Spleen (tissue), 7 donors: ENCODE measurements around the gene CUBN.

ENCODE experiments used
- POLR2A ChIP-seq, 3 donors: fragments of 450-650 bp; IDR thresholded peaks; one replicate each; pipeline ENCODE4 v1.5.1; 2017; ENCODE audit warnings: antibody characterized with exemption in 3 of 3, mild to moderate bottlenecking in 1 of 3
- TF ChIP-seq, protein P1 (sequence below), 11 experiments: fragments of 200-600 bp in 7 of 11; fragments of 450-650 bp in 4 of 11; sonication (generic) in 4 of 11; IDR thresholded peaks in 8 of 11; conservative IDR thresholded peaks in 3 of 11; 1 replicate in 7 of 11; 2 replicates in 4 of 11; pipeline versions ENCODE4 v1.4.0 to v1.8.0; 2016 to 2021; ENCODE audit warnings: antibody characterized with exemption in 11 of 11, inconsistent platforms in 4 of 11, mild to moderate bottlenecking in 1 of 11
- donor health status: DM: no; HTN: no; CAD: no; lungs with moderate emphysema.
- donor health status: DM: no; HTN: no; CAD: no.
- donor health status: DM: no; HTN: no; CAD: no.

DNA sequence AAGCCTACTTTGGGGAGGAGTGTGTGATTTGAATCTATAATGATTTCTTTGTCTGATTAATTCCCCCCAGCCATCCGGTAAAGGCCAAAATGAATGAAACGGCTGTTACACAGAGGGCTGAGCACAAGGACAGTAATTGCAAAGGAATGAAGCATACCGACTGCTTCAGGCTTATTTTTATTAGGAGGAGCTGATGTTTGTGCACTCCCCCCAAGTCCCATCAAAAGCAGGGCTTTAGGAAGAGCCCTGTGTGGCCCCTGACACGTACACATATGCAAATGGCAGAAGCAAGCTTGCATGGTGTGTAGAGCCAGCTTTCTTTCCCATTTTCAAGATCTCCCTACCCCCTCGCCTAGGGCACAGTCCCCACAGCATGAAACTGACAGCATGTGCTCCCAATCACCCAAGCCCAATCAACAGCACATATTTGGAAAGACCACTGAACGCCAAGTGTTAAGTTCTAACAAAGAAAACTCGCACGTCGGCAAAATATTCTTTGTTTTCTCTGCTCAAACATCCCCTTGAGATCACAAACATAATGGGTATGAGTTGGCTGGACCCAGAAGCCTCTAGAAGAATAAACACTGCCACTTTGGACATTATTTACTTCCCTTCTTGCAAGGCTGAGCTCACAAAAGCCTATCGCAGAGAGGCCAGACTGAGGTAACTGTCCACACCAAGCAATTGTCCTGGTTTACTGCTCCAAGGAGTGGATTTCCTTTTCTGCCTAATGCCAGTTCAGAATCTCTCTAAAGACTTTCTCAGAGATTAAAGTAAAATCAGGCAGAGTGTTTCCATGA lies 143.0 kb downstream of the CUBN start:
- TF ChIP-seq POLR2A (IDR thresholded peaks at IDR 0.05): no peak
- TF ChIP-seq, protein P1, sequence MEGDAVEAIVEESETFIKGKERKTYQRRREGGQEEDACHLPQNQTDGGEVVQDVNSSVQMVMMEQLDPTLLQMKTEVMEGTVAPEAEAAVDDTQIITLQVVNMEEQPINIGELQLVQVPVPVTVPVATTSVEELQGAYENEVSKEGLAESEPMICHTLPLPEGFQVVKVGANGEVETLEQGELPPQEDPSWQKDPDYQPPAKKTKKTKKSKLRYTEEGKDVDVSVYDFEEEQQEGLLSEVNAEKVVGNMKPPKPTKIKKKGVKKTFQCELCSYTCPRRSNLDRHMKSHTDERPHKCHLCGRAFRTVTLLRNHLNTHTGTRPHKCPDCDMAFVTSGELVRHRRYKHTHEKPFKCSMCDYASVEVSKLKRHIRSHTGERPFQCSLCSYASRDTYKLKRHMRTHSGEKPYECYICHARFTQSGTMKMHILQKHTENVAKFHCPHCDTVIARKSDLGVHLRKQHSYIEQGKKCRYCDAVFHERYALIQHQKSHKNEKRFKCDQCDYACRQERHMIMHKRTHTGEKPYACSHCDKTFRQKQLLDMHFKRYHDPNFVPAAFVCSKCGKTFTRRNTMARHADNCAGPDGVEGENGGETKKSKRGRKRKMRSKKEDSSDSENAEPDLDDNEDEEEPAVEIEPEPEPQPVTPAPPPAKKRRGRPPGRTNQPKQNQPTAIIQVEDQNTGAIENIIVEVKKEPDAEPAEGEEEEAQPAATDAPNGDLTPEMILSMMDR (IDR thresholded peaks at IDR 0.05 in 8 of 11, conservative IDR thresholded peaks at IDR 0.05 in 3 of 11): no peak
